GM19035 (cell line): ENCODE data around the gene SERBP1.

ENCODE experiments used
- ATAC-seq: cut with Tn5 transposase; IDR thresholded peaks from one replicate; pipeline ENCODE4 v1.9.1; 2021; ENCODE audit not compliant: unreplicated experiment

SERBP1 gene

DNA sequence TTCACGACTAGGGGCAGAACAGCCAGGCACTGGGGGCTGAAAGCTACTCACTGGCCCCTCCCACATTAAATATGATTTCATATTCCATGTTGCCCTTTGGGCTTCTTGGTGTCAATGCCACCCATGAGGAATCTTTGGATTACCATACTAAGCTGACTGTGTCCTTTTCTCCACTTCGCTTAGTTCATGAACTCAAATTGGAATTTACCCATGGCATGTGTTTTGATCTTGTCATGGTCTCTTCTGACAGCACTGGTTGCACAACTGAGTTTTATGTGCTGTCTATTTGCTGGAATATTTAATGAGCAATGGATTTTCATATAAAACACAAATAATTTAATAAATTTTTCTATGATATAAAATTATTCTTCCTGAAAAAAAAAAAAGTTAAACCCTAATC, 59.2 kb downstream of the SERBP1 start:
- ATAC-seq, result no peak

DNA sequence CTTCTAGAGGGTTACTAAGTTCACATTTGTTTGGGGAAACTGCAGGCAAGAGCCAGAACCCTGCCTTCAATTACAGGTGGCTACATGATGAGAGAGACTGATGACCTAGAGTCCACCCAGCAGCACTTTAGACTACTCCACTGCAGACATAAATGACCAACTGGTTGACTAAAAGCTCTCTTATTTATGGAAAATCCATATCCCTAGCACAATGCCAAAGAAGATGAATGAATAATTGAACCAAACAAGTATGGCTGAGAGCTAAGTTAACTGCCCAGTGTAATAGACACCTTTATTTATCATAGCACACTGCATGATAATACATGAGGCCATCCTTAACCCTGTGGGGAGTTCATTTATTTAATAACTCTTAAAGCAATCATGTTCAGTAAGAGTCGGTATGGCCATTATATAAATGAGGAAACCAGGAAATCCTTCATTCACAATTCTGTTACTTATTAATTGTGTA, 62.1 kb downstream of the SERBP1 start:
- ATAC-seq, result no peak

DNA sequence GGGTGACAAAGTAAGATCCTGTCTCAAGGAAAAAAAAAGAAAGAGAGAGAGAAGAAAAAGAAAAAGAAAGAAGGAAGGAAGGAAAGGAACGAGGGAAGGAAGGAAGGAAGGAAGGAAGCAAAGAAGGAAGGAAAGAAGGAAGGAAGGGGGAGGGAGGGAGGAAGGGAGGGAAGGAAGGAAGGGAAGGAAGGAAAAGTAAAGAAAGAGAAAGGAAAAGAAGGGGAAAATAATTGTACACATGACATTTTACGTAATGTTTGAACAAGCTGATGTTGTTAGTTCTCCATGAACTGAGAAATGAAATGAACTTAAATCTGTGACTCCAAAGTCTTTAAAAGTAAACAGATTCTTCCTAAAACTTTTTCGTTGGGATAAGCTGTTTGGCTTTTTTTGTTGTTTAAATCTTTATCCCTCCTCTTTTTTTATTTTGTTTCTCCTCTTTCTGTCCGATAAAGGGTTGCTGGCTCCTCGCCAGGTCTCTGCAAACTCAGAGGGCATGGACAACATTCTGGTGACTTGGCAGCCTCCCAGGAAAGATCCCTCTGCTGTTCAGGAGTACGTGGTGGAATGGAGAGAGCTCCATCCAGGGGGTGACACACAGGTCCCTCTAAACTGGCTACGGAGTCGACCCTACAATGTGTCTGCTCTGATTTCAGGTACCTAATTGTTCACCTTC, 62.7 kb downstream of the SERBP1 start:
- no peak for ATAC-seq

DNA sequence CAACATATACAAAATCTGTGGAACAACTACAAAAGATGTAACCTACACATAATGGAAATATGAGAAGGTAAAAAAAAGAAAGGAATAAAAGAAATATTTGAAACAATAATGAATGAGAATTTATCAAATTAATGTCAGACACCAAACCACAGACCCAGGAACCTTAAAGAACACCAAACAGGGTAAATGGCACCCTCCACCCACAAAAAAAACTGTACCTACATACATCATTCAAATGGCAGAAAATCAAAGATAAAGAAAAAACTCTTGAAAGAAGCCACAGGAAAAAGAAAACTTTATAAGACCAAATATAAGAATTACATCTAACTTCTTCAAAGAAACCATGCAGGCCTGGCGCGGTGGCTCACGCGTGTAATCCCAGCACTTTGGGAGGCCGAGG, 68.6 kb downstream of the SERBP1 start:
- no peak for ATAC-seq

DNA sequence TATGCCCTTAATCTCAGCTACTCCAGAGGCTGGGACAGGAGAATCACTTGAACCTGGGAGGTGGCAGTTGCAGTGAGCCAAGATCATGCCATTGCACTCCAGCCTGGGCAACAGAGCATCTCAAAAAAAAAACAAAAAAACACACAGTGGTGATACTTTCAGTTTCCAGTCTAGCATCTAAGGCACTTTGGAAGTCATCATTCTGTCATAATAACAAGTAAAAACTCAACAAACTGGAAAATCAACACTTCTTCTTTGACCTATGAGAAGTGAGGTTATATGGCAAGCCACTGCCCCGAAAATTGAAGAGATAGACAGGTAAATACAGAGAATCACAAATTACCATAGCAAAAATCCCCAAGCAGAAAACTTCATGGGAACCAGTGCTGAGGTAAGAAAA, 70.6 kb downstream of the SERBP1 start:
- ATAC-seq, result no peak
